ENCODE results near the gene FN1.
"Not testable (repeated sequence)": the region's sequence is repeated elsewhere in the genome, so short reads cannot be mapped to it uniquely, and the experiment has no call there.

DNA sequence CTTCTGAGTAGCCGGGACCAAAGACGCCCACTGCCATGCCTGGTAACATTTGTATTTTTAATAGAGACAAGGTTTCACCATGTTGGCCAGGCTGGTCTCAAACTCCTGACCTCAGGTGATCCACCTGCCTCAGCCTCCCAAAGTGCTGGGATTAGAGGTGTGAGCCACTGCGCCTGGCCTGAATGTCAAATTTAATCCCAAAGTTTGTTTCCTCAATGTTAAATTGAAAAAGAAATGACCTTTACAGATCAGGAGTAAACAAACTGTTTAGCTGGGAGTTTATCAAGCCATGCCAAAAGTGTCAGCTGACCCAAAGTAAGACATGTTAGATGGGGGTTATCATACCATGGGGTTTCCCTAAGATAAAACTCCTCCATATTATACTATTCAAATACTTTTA is 75.8 kb downstream of the FN1 start:
- TF ChIP-seq, protein P1, sequence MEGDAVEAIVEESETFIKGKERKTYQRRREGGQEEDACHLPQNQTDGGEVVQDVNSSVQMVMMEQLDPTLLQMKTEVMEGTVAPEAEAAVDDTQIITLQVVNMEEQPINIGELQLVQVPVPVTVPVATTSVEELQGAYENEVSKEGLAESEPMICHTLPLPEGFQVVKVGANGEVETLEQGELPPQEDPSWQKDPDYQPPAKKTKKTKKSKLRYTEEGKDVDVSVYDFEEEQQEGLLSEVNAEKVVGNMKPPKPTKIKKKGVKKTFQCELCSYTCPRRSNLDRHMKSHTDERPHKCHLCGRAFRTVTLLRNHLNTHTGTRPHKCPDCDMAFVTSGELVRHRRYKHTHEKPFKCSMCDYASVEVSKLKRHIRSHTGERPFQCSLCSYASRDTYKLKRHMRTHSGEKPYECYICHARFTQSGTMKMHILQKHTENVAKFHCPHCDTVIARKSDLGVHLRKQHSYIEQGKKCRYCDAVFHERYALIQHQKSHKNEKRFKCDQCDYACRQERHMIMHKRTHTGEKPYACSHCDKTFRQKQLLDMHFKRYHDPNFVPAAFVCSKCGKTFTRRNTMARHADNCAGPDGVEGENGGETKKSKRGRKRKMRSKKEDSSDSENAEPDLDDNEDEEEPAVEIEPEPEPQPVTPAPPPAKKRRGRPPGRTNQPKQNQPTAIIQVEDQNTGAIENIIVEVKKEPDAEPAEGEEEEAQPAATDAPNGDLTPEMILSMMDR (conservative IDR thresholded peaks at IDR 0.05 in 1 of 2, IDR thresholded peaks at IDR 0.05 in 1 of 2; ENCODE audit: low read depth in 1 of 2, low read length in 2 of 2), result not testable (repeated sequence)
- TF ChIP-seq EZH2 (IDR thresholded peaks at IDR 0.05; ENCODE audit: low read length, missing control alignments), result not testable (repeated sequence)
